Natural killer cell (primary cell): ENCODE results near the gene DNAI1. TPM values are rescaled to one million over a fixed set of nuclear protein-coding genes. Genes with fewer than 3 reads are reported as not detected.

ENCODE experiments used
- ATAC-seq, 3 donors: fragments of 150-1000 bp in 2 of 3; fragments of 200-7000 bp in 1 of 3; cut with Tn5 transposase; 1 replicate in 1 of 3; 2 replicates in 2 of 3; pipeline ENCODE4 v1.10.0; 2021; ENCODE audit warnings: mild to moderate bottlenecking in 2 of 3, moderate library complexity in 2 of 3
- DNase-seq, 2 donors: peaks; one replicate each; pipeline versions ENCODE4 v3.0.0 to v3.0.0-alpha.2; 2013 to 2021; ENCODE audit warnings: mixed read lengths in 1 of 2
- H3K27ac ChIP-seq: one replicate; pipeline ENCODE4 v1.5.1; 2013; ENCODE audit warnings: mild to moderate bottlenecking, low read length
- H3K27me3 ChIP-seq: one replicate; pipeline ENCODE4 v1.6.1; 2013; ENCODE audit warnings: low read length; ENCODE audit not compliant: control insufficient read depth, insufficient read depth
- H3K36me3 ChIP-seq: one replicate; pipeline ENCODE4 v1.6.1; 2013; ENCODE audit warnings: low read length; ENCODE audit not compliant: control insufficient read depth, insufficient read depth
- H3K4me1 ChIP-seq: one replicate; pipeline ENCODE4 v1.6.1; 2013; ENCODE audit warnings: low read length; ENCODE audit not compliant: control insufficient read depth, insufficient read depth
- H3K4me3 ChIP-seq: one replicate; pipeline ENCODE4 v1.5.1; 2013; ENCODE audit warnings: low read length
- H3K9me3 ChIP-seq: one replicate; pipeline ENCODE4 v1.6.1; 2013; ENCODE audit warnings: low read length; ENCODE audit not compliant: control insufficient read depth, insufficient read depth
- H3K27ac Mint-ChIP-seq, 2 donors: one replicate each; pipeline ENCODE4 v1.8.0; 2022; ENCODE audit warnings: mild to moderate bottlenecking in 2 of 2, mixed read lengths in 2 of 2, moderate library complexity in 1 of 2
- H3K27me3 Mint-ChIP-seq, 2 donors: one replicate each; pipeline ENCODE4 v1.8.0; 2022; ENCODE audit warnings: low read depth in 2 of 2, mixed read lengths in 2 of 2
- H3K36me3 Mint-ChIP-seq: one replicate; pipeline ENCODE4 v1.8.0; 2022; ENCODE audit warnings: mixed read lengths
- H3K4me1 Mint-ChIP-seq, 2 donors: one replicate each; pipeline ENCODE4 v1.8.0; 2022; ENCODE audit warnings: mixed read lengths in 2 of 2
- H3K4me3 Mint-ChIP-seq: one replicate; pipeline ENCODE4 v1.8.0; 2022; ENCODE audit warnings: mild to moderate bottlenecking, moderate library complexity, mixed read lengths
- H3K9me3 Mint-ChIP-seq, 2 donors: one replicate each; pipeline ENCODE4 v1.8.0; 2022; ENCODE audit warnings: mixed read lengths in 2 of 2
- whole genome bisulfite sequencing: methylation state at CpG from one replicate; pipeline ENCODE4 v1.1.7; 2013; ENCODE audit warnings: missing lambda C conversion rate; ENCODE audit not compliant: insufficient coverage; 5-methylcytosine and 5-hydroxymethylcytosine counted together
- intact Hi-C: fragments of 100-400 bp; cut with micrococcal nuclease; formaldehyde crosslinking; loops from one replicate; pipeline ENCODE4 v1.14.2; 2022
- total RNA-seq, 4 donors: library from RNA; stranded (reverse); fragments of 120-200 nt in 1 of 4; gene quantifications; one replicate each; pipeline versions ENCODE4 v1.2.3 to v1.2.4, GENCODE V29; 2013 to 2022
- TF ChIP-seq, protein P1 (sequence below): fragments of 200-600 bp; IDR thresholded peaks from one replicate; pipeline ENCODE4 v1.8.0; 2022; ENCODE audit warnings: antibody characterized with exemption

The DNAI1 gene
- total RNA-seq, 3 donors from 2014 or later (not counting 1 experiment from before 2014, with no cell fraction given), result not detected

DNA sequence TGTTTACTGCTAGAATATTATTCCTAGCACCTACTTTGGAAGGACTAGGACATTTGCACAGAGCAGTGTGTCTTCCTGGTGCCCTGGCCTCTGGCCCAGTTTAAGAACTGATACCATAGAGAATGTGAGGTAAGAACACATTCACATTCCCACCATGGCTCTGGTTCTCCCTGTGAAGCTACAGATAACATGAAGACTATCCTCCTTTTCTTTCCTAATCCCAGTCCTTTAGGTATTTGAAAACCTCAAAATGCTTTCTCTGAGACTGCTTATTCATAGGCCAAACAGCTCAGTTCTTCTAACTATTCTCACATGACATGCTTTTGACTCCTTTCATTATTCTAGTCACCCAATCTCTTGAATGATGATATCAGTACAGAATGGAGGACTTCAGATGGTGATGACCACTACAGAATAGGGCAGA lies 12.1 kb upstream of the DNAI1 start:
- ATAC-seq, result no peak
- intact Hi-C loops, result no loop called here

DNA sequence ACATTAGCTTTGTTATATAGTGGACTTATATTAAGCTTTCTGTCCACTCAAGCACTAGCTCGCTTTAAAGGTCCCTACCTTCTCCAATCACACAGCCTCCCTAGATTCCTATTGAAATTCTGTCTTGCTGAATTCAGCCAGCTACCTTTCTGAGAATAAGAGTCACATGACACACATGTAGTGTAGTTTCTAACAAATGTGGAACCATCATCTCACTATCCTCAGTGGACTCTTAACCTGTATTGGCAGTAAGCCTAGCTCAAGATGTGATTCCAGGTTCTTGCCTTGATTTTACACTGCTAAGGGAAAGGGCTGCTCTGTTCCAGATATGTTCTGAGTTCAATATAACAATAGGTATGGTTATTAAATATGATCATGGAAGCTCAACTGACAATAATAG lies 11.7 kb upstream of the DNAI1 start:
- Histone ChIP-seq H3K4me1 (no peaks in the 10 kb centered on the region), H3K4me3 (no peak overlapping the region), H3K27me3 (no peaks in the 10 kb centered on the region), H3K9me3 (no peaks in the 10 kb centered on the region), H3K36me3 (no peaks in the 10 kb centered on the region), H3K27ac (no peak overlapping the region)
- Mint-ChIP-seq H3K27ac (no peak overlapping the region), H3K9me3 (no peaks in the 10 kb centered on the region), H3K4me3 (no peak overlapping the region), H3K4me1 (peaks cover 10 to 21% of the 10 kb centered on the region in 2 donors), H3K36me3 (no peaks in the 10 kb centered on the region), H3K27me3 (no peaks in the 10 kb centered on the region)
- DNase-seq, result no peak
- intact Hi-C loops, result no loop called here
- no peak for ATAC-seq
- 100% methylated on average over 1 of the region's 1 CpG for WGBS
- TF ChIP-seq, protein P1, sequence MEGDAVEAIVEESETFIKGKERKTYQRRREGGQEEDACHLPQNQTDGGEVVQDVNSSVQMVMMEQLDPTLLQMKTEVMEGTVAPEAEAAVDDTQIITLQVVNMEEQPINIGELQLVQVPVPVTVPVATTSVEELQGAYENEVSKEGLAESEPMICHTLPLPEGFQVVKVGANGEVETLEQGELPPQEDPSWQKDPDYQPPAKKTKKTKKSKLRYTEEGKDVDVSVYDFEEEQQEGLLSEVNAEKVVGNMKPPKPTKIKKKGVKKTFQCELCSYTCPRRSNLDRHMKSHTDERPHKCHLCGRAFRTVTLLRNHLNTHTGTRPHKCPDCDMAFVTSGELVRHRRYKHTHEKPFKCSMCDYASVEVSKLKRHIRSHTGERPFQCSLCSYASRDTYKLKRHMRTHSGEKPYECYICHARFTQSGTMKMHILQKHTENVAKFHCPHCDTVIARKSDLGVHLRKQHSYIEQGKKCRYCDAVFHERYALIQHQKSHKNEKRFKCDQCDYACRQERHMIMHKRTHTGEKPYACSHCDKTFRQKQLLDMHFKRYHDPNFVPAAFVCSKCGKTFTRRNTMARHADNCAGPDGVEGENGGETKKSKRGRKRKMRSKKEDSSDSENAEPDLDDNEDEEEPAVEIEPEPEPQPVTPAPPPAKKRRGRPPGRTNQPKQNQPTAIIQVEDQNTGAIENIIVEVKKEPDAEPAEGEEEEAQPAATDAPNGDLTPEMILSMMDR, result no peak

More for the DNA sequence above, 12.1 kb upstream of the DNAI1 start:
- Mint-ChIP-seq H3K27ac (no peak overlapping the region), H3K27me3 (no peaks in the 10 kb centered on the region), H3K4me3 (no peak overlapping the region), H3K4me1 (peaks cover 8 to 17% of the 10 kb centered on the region in 2 donors), H3K36me3 (no peaks in the 10 kb centered on the region), H3K9me3 (no peaks in the 10 kb centered on the region)
- H3K4me1 ChIP-seq, result no peaks in the 10 kb centered on the region
- no peaks in the 10 kb centered on the region for H3K36me3 ChIP-seq
- no peak overlapping the region for H3K27ac ChIP-seq
- TF ChIP-seq, protein P1, result no peak
- H3K27me3 ChIP-seq, result no peaks in the 10 kb centered on the region
- no peak for DNase-seq
- H3K9me3 ChIP-seq, result no peaks in the 10 kb centered on the region
- no peak overlapping the region for H3K4me3 ChIP-seq

DNA sequence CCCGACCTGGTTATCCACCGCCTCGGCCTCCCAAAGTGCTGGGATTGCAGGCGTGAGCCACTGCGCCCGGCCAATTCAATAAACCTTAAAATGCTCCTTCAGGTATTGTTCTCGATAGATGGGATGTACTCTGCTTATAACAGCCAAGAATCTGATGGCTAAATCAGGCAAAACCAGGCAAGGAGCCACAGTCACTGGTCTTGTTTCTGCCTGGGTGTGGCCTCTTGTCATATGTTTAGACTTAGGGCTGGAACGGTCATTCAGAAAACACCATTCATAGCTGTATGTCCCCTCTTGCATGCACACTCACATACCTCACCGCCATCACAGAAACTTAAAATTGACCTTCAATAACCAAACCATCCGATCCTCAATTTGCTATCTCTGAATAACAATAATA lies 8.0 kb upstream of the DNAI1 start:
- Mint-ChIP-seq H3K36me3 (no peaks in the 10 kb centered on the region), H3K27ac (no peak overlapping the region), H3K4me3 (no peak overlapping the region), H3K27me3 (no peaks in the 10 kb centered on the region), H3K4me1 (peaks cover 17 to 32% of the 10 kb centered on the region in 2 donors), H3K9me3 (no peaks in the 10 kb centered on the region)
- Histone ChIP-seq H3K4me3 (no peak overlapping the region), H3K36me3 (no peaks in the 10 kb centered on the region), H3K27me3 (no peaks in the 10 kb centered on the region), H3K9me3 (no peaks in the 10 kb centered on the region), H3K4me1 (no peaks in the 10 kb centered on the region), H3K27ac (no peak overlapping the region)
- ATAC-seq (no peak), DNase-seq (no peak)
- 97% methylated on average over 10 of the region's 10 CpGs for WGBS
- intact Hi-C loops, result no loop called here
- TF ChIP-seq, protein P1, result no peak

DNA sequence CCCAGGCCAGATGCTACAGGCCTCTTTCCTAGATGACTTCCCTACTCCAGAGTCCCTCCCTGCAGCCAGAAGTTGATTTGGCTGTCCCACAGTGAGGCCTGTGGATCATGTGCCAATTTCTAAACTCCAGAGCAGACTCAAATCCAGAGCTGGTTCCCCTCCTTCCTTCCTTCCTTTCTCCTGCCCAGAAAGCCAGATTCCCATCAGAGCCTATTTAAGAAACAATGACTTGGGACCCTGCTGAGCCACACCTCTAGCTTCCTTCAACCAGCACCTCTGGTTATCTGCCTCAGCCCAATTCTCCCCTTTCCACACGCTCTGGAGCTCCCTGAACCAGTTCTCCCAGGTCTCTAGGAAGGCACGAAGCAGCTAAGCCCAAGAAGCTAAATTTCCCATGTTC lies 7.5 kb upstream of the DNAI1 start:
- H3K4me1 Mint-ChIP-seq, result peaks cover 18 to 33% of the 10 kb centered on the region in 2 donors
- WGBS, result 81% methylated on average over 2 of the region's 2 CpGs
- no peaks in the 10 kb centered on the region for H3K4me1 ChIP-seq
- H3K27me3 ChIP-seq, result no peaks in the 10 kb centered on the region
- no peaks in the 10 kb centered on the region for H3K9me3 Mint-ChIP-seq
- no peak overlapping the region for H3K27ac ChIP-seq
- intact Hi-C loops, result no loop called here
- H3K27ac Mint-ChIP-seq, result no peak overlapping the region
- TF ChIP-seq, protein P1, result no peak
- ATAC-seq (no peak), DNase-seq (no peak)
- no peaks in the 10 kb centered on the region for H3K36me3 ChIP-seq
- H3K4me3 ChIP-seq, result no peak overlapping the region
- no peak overlapping the region for H3K4me3 Mint-ChIP-seq
- no peaks in the 10 kb centered on the region for H3K27me3 Mint-ChIP-seq
- no peaks in the 10 kb centered on the region for H3K36me3 Mint-ChIP-seq
- H3K9me3 ChIP-seq, result no peaks in the 10 kb centered on the region
